NCI-H2107 (cell line): ENCODE results near the gene DCANP1.
A peak's percentile ranks its signal among the peaks of the same experiment; 100 is the strongest.

Experiments
- DNase-seq: peaks from one replicate; lab custom pipeline; 2025; lab: John Stamatoyannopoulos, UW

DCANP1 gene

DNA sequence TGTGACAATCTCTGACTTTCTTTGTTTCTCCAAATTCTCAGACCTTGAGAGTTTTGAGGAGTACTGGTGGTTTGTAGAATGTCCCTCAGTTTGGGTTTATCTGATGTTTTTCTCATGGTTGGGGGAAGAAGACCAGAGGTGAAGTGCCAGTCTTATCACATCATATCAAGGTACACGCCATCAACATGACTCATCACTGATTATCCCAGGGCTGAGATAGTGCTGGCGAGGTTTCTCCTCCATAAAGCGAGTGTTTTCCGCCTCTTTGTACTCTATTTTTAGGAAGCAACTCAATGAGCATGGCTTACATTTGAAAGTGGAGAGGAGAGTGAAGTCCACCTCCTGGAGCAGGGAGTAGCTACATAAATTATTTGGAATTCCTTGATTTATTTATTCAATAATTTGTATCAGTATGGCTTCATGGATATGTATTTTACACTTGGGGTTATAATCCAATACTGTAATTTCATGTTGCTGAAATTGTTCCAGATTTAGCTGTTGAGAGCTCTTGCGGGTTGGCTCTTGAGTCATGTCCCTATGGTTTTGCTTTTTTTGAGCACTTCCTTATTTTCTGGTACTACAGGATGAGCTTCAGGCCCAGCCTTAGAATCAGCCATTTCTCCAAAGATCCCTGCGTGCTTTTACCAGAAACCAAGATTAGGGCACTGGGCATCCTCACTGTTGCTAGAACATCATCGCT is 23.9 kb downstream of the DCANP1 start:
- no peak for DNase-seq

GRCh38 chr5:135422419-135422818 is 24.7 kb downstream of the DCANP1 start:
- no peak for DNase-seq

GRCh38 chr5:135417083-135417482 is 30.1 kb downstream of the DCANP1 start:
- DNase-seq: no peak

- no peak for DNase-seq
Measured at GRCh38 chr5:135405082-135405481, 42.1 kb downstream of the DCANP1 start.

- no peak for DNase-seq
Measured at GRCh38 chr5:135402031-135402430, 45.1 kb downstream of the DCANP1 start.

- DNase-seq: no peak
Measured at GRCh38 chr5:135400866-135401265, 46.3 kb downstream of the DCANP1 start.

DNA sequence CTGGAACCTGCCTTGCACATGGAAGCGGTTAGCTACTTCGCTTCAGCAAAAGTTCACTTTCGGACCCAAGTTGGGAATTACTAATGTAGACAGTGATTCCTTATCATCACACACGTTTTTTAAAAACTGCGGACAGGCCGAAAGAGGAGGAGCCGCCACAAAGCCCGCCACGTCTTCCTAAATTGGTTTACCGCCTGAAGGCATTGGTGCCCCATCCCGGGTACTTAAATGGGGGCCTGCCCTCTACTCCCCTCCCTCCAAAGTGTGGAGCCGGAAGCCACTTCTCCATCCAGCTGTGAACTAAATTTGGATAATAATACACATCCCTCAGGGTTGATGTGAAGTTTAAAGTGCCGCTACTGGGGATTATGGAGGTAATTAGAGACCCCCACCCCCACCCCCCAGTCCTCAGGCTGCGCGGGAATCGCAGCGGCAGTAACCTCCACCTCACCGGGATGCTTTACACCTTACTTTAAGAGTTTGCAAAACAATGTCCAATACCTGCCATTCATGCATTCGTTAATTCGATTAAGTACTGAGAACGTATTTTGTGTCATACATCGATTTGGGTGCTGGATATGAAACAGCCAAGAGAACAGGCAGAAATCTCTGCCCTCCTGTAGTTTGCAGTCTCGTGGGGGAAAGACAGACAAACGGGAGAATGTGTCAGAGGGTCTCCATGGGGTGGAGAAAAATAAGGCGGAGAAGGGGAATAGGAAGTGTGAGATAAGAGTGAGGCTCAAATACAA is 47.2 kb downstream of the DCANP1 start:
- DNase-seq: no peak

- DNase-seq: peak; percentile 38
Measured at GRCh38 chr5:135398855-135399793, 48.0 kb downstream of the DCANP1 start, which contains the start of gene MACROH2A1. Gene MACROH2A1 (minus strand): TSS chr5:135399231. CDS start chr5:135389093, 10,138 bp downstream.

DNA sequence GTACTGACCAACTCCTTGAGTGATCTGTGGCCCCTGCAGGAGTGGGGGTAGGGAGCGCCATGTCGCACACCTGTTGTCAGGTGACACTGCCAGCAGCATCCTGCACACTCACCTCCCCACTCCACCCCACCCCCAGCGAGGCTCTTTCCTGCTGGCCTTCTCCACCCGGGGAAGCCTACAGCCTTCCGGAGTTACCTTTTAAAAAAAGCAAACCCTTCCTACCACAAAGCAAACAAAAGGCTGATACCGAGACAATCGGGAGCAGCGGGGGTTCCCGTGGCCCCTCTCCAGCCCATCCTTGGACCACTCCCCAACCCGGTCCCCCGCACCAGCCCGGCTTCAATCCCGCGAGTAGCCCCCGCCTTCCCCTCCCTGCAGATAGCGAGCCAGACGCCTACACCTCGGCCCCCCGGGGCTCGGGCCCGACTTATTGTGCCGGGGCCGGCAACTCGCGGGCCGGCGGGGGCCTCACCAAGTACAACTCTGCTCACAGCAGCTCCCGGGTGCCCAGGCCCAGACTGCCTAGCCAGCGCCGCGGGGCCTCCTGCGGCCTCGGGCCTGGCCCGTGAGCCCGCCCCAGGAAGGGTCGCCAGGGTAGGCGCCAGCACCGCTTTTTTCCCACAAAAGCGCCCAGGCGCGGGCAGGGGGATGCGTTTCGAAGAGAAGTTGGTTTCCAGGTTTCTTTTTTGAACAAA is 48.8 kb downstream of the DCANP1 start:
- DNase-seq: peak; percentile 8

- no peak for DNase-seq
Measured at GRCh38 chr5:135397084-135397483, 50.1 kb downstream of the DCANP1 start.

DNA sequence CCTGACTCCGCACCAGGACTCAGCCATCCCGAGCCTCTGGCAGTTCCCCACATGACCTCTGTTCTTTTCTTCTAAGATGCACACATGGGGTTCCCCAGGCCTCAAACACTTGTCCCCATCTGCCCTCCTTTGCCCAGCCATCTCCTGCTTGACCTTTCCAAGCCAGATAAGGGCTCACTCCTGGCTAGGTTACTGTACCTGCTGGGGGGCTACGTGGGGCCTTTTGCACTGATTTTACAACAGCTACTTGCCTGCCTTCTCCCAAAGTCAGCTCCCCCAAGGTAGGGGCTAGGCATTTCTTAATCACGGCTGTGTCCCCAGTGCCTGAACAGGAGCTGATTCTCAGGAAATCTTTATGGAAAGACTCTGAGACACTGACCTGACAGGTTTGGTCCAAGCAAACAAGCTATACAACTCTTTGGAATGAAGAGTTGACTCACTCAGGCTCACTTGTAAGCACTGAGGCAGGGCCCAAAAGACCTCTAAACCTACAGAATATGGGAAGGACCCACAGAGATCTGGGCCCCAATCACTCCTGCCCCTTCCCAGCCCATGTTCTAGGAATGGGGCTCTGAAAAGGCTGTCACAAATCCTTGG is 50.6 kb downstream of the DCANP1 start:
- no peak for DNase-seq

GRCh38 chr5:135395866-135396265 is 51.3 kb downstream of the DCANP1 start:
- no peak for DNase-seq

GRCh38 chr5:135395451-135395850 is 51.7 kb downstream of the DCANP1 start:
- no peak for DNase-seq
